Left lung (tissue), 10 donors: Measurements from ENCODE around the gene UBL4B. TPM values are rescaled to one million over a fixed set of nuclear protein-coding genes. Genes with fewer than 3 reads are reported as not detected.

Experiments
- ATAC-seq: fragments of 200-7000 bp; cut with Tn5 transposase; one replicate; pipeline ENCODE4 v1.9.1; 2020; ENCODE audit warnings: moderate library complexity
- DNase-seq, 4 donors: peaks; one replicate each; pipeline ENCODE4 v3.0.0-alpha.2; 2013 to 2020
- H3K27ac ChIP-seq, 2 donors: fragments of 200-600 bp; sonication (generic) in 1 of 2; one replicate each; pipeline versions ENCODE4 v1.5.0 to v1.8.0; 2020 to 2021
- H3K27me3 ChIP-seq, 2 donors: fragments of 200-600 bp; sonication (generic) in 1 of 2; one replicate each; pipeline versions ENCODE4 v1.5.0 to v1.8.0; 2020 to 2021
- H3K36me3 ChIP-seq, 2 donors: fragments of 200-600 bp; sonication (generic) in 1 of 2; one replicate each; pipeline versions ENCODE4 v1.5.0 to v1.8.0; 2020 to 2021
- H3K4me1 ChIP-seq, 2 donors: fragments of 200-600 bp; one replicate each; pipeline ENCODE4 v1.8.0; 2021
- H3K4me3 ChIP-seq, 2 donors: fragments of 200-600 bp; sonication (generic) in 1 of 2; one replicate each; pipeline versions ENCODE4 v1.5.0 to v1.8.0; 2020 to 2021; ENCODE audit warnings: mild to moderate bottlenecking in 1 of 2
- H3K9me3 ChIP-seq, 2 donors: fragments of 200-600 bp; sonication (generic) in 1 of 2; one replicate each; pipeline versions ENCODE4 v1.5.0 to v1.8.0; 2020 to 2021
- CTCF ChIP-seq, 2 donors: fragments of 200-600 bp; sonication (generic) in 1 of 2; IDR thresholded peaks; one replicate each; pipeline versions ENCODE4 v1.5.0 to v1.8.0; 2021; ENCODE audit warnings: antibody characterized with exemption in 2 of 2
- intact Hi-C, 2 donors: fragments of 100-400 bp; cut with DNase I; formaldehyde crosslinking; loops; one replicate each; pipeline versions ENCODE4 v1.11.2 to v1.14.2; 2022
- polyA plus RNA-seq, 6 donors: library from polyadenylated mRNA; unstranded; fragments of 120-200 nt; gene quantifications; one replicate each; pipeline ENCODE4 v1.2.1, GENCODE V29; 2013; ENCODE audit not compliant: insufficient read length in 6 of 6
- total RNA-seq, 2 donors: library from RNA; stranded (reverse); fragmentation: NEBNext Ultra II Directional; extraction: Animal tissue kit (Norgen Biotek cat#: 25700); gene quantifications; one replicate each; pipeline ENCODE4 v1.2.1, GENCODE V29; 2021
- donor health status: DM: no; HTN: yes; CAD: no.
- donor health status: DM: no; HTN: no; CAD: no.

Gene UBL4B
- total and polyA plus RNA-seq, 8 donors: not detected

DNA sequence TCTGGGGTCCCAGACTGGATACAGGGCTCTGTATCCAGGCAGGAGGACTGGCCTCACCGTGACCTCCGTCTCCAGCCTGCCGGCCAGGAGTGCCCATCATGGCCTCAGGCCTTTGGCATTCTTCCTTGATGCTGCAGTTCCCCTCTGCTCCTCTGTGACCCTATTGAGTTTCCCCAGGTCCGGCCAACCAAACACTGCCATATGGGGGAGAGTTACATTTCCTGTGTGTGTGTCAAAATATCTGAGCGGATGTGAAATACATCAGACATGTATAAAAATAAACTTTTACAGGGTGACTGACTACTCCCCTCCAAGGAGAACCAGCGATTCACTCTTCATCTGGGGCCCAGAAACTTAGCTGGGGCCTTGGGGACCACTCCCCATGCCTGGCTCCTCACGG lies 10.2 kb upstream of the UBL4B start:
- no peaks in the 10 kb centered on the region for H3K4me1 ChIP-seq
- H3K36me3 ChIP-seq: no peaks in the 10 kb centered on the region
- ATAC-seq: no peak
- intact Hi-C loops: no loop called here
- no peaks in the 10 kb centered on the region for H3K9me3 ChIP-seq
- H3K27ac ChIP-seq: no peak overlapping the region
- H3K27me3 ChIP-seq: no peaks in the 10 kb centered on the region
- H3K4me3 ChIP-seq: no peak overlapping the region
- DNase-seq: no peak
- TF ChIP-seq CTCF (IDR thresholded peaks at IDR 0.05): no peak

DNA sequence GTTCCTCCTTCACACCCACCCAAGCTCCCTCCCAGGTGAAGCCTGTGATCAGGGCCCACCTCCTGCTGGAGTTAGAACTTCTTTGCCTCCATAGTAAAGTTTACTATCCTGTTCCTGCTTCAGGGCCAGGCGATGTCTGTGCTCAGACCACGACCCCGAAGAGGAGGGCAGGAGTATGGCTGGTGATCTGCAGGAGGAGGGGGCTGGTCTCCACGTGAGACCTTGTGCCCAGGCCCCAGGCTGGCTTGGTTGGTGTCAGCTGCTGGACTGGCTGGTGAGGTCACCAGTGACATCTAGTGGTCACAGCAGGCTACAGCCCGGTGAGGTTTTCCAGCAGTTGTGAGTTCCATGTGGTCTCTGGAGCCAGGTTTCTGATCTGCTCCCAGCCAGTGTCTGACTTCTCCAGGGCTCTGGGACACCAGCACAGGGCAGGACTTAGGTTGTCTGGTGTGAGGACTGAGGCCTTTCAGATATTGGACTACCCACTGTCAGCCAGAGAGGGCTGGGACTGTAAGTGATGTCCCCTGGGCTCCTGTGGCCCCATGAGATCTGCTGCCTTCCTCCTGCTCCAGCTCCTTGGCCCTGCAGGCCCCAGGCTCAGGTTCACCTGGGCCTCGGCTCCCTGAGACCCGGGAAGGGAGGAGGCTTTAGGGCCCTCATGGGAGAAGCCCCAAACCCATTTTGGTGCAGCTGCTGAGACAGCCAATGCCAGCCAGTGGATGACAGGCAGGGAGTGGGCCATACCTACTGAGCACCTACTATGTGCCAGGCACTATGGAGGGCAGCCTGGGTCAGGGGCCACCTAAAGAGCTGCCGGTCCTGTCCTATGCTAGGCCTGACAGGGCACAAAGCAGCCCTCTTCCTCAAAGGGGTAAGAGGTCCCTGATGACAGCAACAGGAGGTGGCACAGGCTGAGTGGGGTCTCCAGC lies 6.0 kb upstream of the UBL4B start:
- Histone ChIP-seq H3K4me3 (no peak overlapping the region), H3K4me1 (no peaks in the 10 kb centered on the region), H3K9me3 (no peaks in the 10 kb centered on the region), H3K27ac (no peak overlapping the region), H3K27me3 (peaks cover 0 to 20% of the 10 kb centered on the region in 2 donors), H3K36me3 (no peaks in the 10 kb centered on the region)
- intact Hi-C loops: no loop called here
- ATAC-seq: peak; percentile 98
- DNase-seq: peak in 3 of 4 donors; percentile 42 to 73 (median 61)
- TF ChIP-seq CTCF (IDR thresholded peaks at IDR 0.05): peak; percentile 84 to 91

GRCh38 chr1:110107867-110108469 lies 4.3 kb upstream of the UBL4B start:
- no peak overlapping the region for H3K27ac ChIP-seq
- no peaks in the 10 kb centered on the region for H3K9me3 ChIP-seq
- ATAC-seq (no peak), DNase-seq (no peak)
- no peak overlapping the region for H3K4me3 ChIP-seq
- no peaks in the 10 kb centered on the region for H3K36me3 ChIP-seq
- no peak for TF ChIP-seq CTCF (IDR thresholded peaks at IDR 0.05)
- H3K27me3 ChIP-seq: peaks cover 0 to 30% of the 10 kb centered on the region in 2 donors
- intact Hi-C loops: no loop called here
- no peaks in the 10 kb centered on the region for H3K4me1 ChIP-seq

GRCh38 chr1:110111081-110111480 lies 1.2 kb upstream of the UBL4B start:
- TF ChIP-seq CTCF (IDR thresholded peaks at IDR 0.05): no peak

GRCh38 chr1:110112656-110113055 lies 413 bp downstream of the UBL4B start:
- DNase-seq (no peak), ATAC-seq (no peak)
- Histone ChIP-seq H3K36me3 (no peaks in the 10 kb centered on the region), H3K9me3 (no peaks in the 10 kb centered on the region), H3K4me1 (no peaks in the 10 kb centered on the region), H3K27me3 (peaks cover 0 to 70% of the 10 kb centered on the region in 2 donors), H3K27ac (no peak overlapping the region), H3K4me3 (no peak overlapping the region)
- TF ChIP-seq CTCF (IDR thresholded peaks at IDR 0.05): no peak
- intact Hi-C loops: no loop called here

More at GRCh38 chr1:110111081-110111480, 1.2 kb upstream of the UBL4B start:
- Histone ChIP-seq H3K36me3 (no peaks in the 10 kb centered on the region), H3K4me1 (no peaks in the 10 kb centered on the region), H3K27ac (no peak overlapping the region), H3K9me3 (no peaks in the 10 kb centered on the region), H3K4me3 (no peak overlapping the region), H3K27me3 (peaks cover 0 to 61% of the 10 kb centered on the region in 2 donors)
- intact Hi-C loops: no loop called here
- ATAC-seq (no peak), DNase-seq (no peak)
